B cell (primary cell): ENCODE data around the gene RRM2. TPM values are rescaled to one million over a fixed set of nuclear protein-coding genes. Genes with fewer than 3 reads are reported as not detected.

Source experiments
- ATAC-seq: fragments of 200-7000 bp; cut with Tn5 transposase; one replicate; pipeline ENCODE4 v1.10.0; 2021; ENCODE audit warnings: low read depth, mild to moderate bottlenecking, moderate number of reproducible peaks, moderate library complexity
- CTCF ChIA-PET: fragments of 350-600 bp; sonication (Branson Sonifier 250); formaldehyde crosslinking; loops from one replicate; lab custom pipeline; 2021; ENCODE audit warnings: antibody characterized with exemption, inconsistent platforms; lab: Charles Lee
- POLR2A ChIA-PET: fragments of 350-600 bp; sonication (Branson Sonifier 250); formaldehyde crosslinking; loops from one replicate; lab custom pipeline; 2021; ENCODE audit warnings: antibody characterized with exemption; lab: Charles Lee
- DNase-seq: peaks from one replicate; pipeline ENCODE4 v3.0.0; 2013
- H2AFZ ChIP-seq: 2 replicates; pipeline ENCODE4 v1.6.1; 2012; ENCODE audit warnings: mild to moderate bottlenecking, low read depth, low read length; ENCODE audit not compliant: insufficient read depth, poor library complexity, severe bottlenecking
- H3K27ac ChIP-seq, 2 donors: 1 replicate in 1 of 2; 2 replicates in 1 of 2; pipeline ENCODE4 v1.5.1; 2012 to 2013; ENCODE audit warnings: low read length in 2 of 2, mild to moderate bottlenecking in 2 of 2, moderate library complexity in 1 of 2
- H3K27me3 ChIP-seq, 4 experiments: fragments of 200-600 bp in 1 of 4; sonication (generic) in 1 of 4; replicated peaks in 1 of 4; 1 replicate in 2 of 4; 2 replicates in 2 of 4; pipeline versions ENCODE4 v1.6.1 to v1.7.0; 2013 to 2016; ENCODE audit warnings: low read length in 3 of 4, mild to moderate bottlenecking in 2 of 4, mixed read lengths in 1 of 4, moderate library complexity in 1 of 4; ENCODE audit not compliant: insufficient read depth in 4 of 4, control insufficient read depth in 3 of 4; ENCODE audit errors: control extremely low read depth in 1 of 4
- H3K36me3 ChIP-seq, 2 experiments: replicated peaks in 1 of 2; 1 replicate in 1 of 2; 2 replicates in 1 of 2; pipeline versions ENCODE4 v1.6.1 to v1.7.1; 2013; ENCODE audit warnings: low read length in 1 of 2; ENCODE audit not compliant: insufficient read depth in 2 of 2, control insufficient read depth in 1 of 2; ENCODE audit errors: control extremely low read depth in 1 of 2, extremely low read depth in 1 of 2
- H3K4me1 ChIP-seq, 2 donors: fragments of 200-600 bp in 1 of 2; sonication (generic) in 1 of 2; 1 replicate in 1 of 2; 2 replicates in 1 of 2; pipeline versions ENCODE4 v1.5.1 to v1.6.1; 2013 to 2017; ENCODE audit warnings: low read length in 2 of 2; ENCODE audit not compliant: control insufficient read depth in 2 of 2, insufficient read depth in 2 of 2
- H3K4me2 ChIP-seq: replicated peaks from 2 replicates; pipeline ENCODE3; 2012; ENCODE audit warnings: mild to moderate bottlenecking, low read depth, low read length; ENCODE audit not compliant: poor library complexity, severe bottlenecking
- H3K4me3 ChIP-seq, 5 experiments: fragments of 200-600 bp in 1 of 5; sonication (generic) in 1 of 5; 1 replicate in 3 of 5; 2 replicates in 2 of 5; pipeline versions ENCODE4 v1.5.1 to v1.7.0; 2011 to 2016; ENCODE audit warnings: low read length in 4 of 5, mild to moderate bottlenecking in 4 of 5, low read depth in 2 of 5, control low read depth in 1 of 5, moderate library complexity in 1 of 5; ENCODE audit not compliant: insufficient read depth in 1 of 5; ENCODE audit errors: control extremely low read depth in 1 of 5, extremely low read depth in 1 of 5
- H3K79me2 ChIP-seq: fragments of 200-600 bp; sonication (generic); one replicate; pipeline ENCODE4 v1.6.0; 2016; ENCODE audit warnings: low read length; ENCODE audit not compliant: control insufficient read depth, insufficient read depth
- H3K9ac ChIP-seq: fragments of 200-600 bp; sonication (generic); 2 replicates; pipeline ENCODE4 v1.6.1; 2017; ENCODE audit warnings: mild to moderate bottlenecking, low read length, moderate library complexity
- H3K9me3 ChIP-seq, 3 donors: one replicate each; pipeline versions ENCODE4 v1.6.1 to v1.7.1; 2013; ENCODE audit warnings: low read length in 2 of 3; ENCODE audit not compliant: control insufficient read depth in 2 of 3, insufficient read depth in 1 of 3; ENCODE audit errors: control extremely low read depth in 1 of 3
- H4K20me1 ChIP-seq: 2 replicates; pipeline ENCODE4 v1.6.0; 2012; ENCODE audit warnings: mild to moderate bottlenecking, low read length; ENCODE audit not compliant: insufficient read depth, control insufficient read depth, poor library complexity, severe bottlenecking
- H3K27ac Mint-ChIP-seq: one replicate; pipeline ENCODE4 v1.8.0; 2021; ENCODE audit warnings: mixed read lengths
- H3K27me3 Mint-ChIP-seq: one replicate; pipeline ENCODE4 v1.8.0; 2021; ENCODE audit warnings: mixed read lengths
- H3K4me1 Mint-ChIP-seq: one replicate; pipeline ENCODE4 v1.8.0; 2021; ENCODE audit warnings: mixed read lengths
- H3K4me3 Mint-ChIP-seq: one replicate; pipeline ENCODE4 v1.8.0; 2021; ENCODE audit warnings: mixed read lengths
- H3K9me3 Mint-ChIP-seq: one replicate; pipeline ENCODE4 v1.8.0; 2022; ENCODE audit warnings: mixed read lengths; ENCODE audit not compliant: insufficient read depth
- EZH2 ChIP-seq: IDR thresholded peaks from 2 replicates; pipeline ENCODE4 v1.6.1; 2012; ENCODE audit warnings: borderline replicate concordance, low read depth, mild to moderate bottlenecking, moderate library complexity, low read length; ENCODE audit not compliant: insufficient read depth, poor library complexity, severe bottlenecking
- WGBS: methylation state at CpG from one replicate; pipeline ENCODE4 v1.1.5; 2013; ENCODE audit warnings: missing lambda C conversion rate; ENCODE audit not compliant: insufficient coverage; 5-methylcytosine and 5-hydroxymethylcytosine counted together
- intact Hi-C: fragments of 100-400 bp; cut with micrococcal nuclease; formaldehyde crosslinking; loops from one replicate; pipeline ENCODE4 v1.10.0; 2022
- polyA plus RNA-seq: library from polyadenylated mRNA; depleted of rRNA; stranded (reverse); fragments of >200 nt; gene quantifications from 2 replicates; pipeline ENCODE4 v1.2.3, GENCODE V29; 2012
- total RNA-seq, 2 donors: library from RNA; stranded (reverse); fragments of 120-200 nt in 1 of 2; gene quantifications; 1 replicate in 1 of 2; 2 replicates in 1 of 2; pipeline versions ENCODE4 v1.2.3 to v1.2.4, GENCODE V29; 2013 to 2022
- TF ChIP-seq, protein P1 (sequence below): fragments of 200-600 bp; IDR thresholded peaks from one replicate; pipeline ENCODE4 v1.8.0; 2022; ENCODE audit warnings: antibody characterized with exemption, mild to moderate bottlenecking

Gene RRM2
- total and polyA plus RNA-seq, 2 donors (not counting 1 experiment from before 2014, with no cell fraction given) = 1.2 to 3.3 TPM

DNA sequence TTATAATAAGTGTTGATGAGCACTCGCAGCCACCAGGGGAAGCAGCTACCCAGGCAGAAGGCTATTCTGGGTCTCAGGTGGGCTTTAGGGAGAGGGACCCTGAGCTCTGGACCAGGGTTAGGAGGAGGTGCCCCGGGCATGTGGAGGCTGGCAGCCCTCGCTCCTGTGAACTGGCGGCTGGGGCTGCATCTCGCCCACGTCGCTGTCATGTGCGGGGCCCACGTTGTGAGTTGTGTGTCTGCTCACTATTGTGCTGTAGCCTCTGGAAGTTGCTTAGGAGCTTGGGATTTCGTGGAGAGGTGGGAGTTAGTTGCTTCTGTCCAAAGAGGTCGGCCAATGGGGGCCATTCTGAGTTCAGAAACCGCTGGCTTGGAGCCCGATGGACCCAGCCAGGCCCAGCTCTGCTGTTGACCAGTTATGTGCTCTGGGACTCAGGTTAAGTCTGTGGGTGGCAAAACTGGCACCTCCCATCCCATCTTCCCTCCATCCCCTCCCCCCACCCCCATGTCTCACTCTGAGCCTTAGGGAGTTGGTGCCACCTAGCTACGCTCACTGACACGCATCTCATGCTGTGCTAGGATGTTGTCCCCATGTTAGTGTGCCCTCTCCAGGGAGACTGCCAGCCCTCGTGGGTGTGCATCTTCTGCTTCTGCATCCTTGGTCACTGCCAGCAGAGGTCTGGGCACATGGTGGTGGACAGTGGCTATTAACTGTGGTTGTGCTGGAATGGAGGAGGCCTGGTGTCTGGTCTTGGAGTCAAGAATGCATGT lies 18.5 kb downstream of the RRM2 start:
- ATAC-seq = no peak

More for the DNA sequence above, 18.5 kb downstream of the RRM2 start:
- no peaks in the 10 kb centered on the region for H3K4me1 ChIP-seq
- H3K27ac Mint-ChIP-seq = no peak overlapping the region
- H3K36me3 ChIP-seq = no peaks in the 10 kb centered on the region
- H3K79me2 ChIP-seq = no peaks in the 10 kb centered on the region
- H3K27ac ChIP-seq = no peak overlapping the region
- no peaks in the 10 kb centered on the region for H3K27me3 Mint-ChIP-seq
- H3K4me3 ChIP-seq = no peak overlapping the region
- H3K9me3 ChIP-seq = no peaks in the 10 kb centered on the region
- CTCF ChIA-PET = interaction anchor here (0.6 to 7.5 kb wide), 6 partner anchors 12 to 536 kb away, joined by 3 to 98 read pairs (median 14); no protein-coding TSS in a partner anchor
- no peaks in the 10 kb centered on the region for H4K20me1 ChIP-seq
- H2AFZ ChIP-seq = no peak overlapping the region
- no peak overlapping the region for H3K9ac ChIP-seq
- no peak overlapping the region for H3K4me3 Mint-ChIP-seq
- no peaks in the 10 kb centered on the region for H3K9me3 Mint-ChIP-seq
- H3K27me3 ChIP-seq = no peaks in the 10 kb centered on the region
- H3K4me2 ChIP-seq = no peak overlapping the region
- no peak for DNase-seq
- POLR2A ChIA-PET = no interaction called here
- TF ChIP-seq, protein P1, sequence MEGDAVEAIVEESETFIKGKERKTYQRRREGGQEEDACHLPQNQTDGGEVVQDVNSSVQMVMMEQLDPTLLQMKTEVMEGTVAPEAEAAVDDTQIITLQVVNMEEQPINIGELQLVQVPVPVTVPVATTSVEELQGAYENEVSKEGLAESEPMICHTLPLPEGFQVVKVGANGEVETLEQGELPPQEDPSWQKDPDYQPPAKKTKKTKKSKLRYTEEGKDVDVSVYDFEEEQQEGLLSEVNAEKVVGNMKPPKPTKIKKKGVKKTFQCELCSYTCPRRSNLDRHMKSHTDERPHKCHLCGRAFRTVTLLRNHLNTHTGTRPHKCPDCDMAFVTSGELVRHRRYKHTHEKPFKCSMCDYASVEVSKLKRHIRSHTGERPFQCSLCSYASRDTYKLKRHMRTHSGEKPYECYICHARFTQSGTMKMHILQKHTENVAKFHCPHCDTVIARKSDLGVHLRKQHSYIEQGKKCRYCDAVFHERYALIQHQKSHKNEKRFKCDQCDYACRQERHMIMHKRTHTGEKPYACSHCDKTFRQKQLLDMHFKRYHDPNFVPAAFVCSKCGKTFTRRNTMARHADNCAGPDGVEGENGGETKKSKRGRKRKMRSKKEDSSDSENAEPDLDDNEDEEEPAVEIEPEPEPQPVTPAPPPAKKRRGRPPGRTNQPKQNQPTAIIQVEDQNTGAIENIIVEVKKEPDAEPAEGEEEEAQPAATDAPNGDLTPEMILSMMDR = no peak
- TF ChIP-seq EZH2 = no peak
- no peaks in the 10 kb centered on the region for H3K4me1 Mint-ChIP-seq
- 92% methylated on average over 12 of the region's 16 CpGs for WGBS
- intact Hi-C loops = loop anchor here (5.0 kb wide), 1 partner anchor 161 kb away; the partner anchor contains the start of gene HPCAL1
